Upper lobe of left lung (tissue), 4 donors: ENCODE measurements around the gene WFDC6.

Source experiments
- EP300 ChIP-seq, 4 donors: sonication (generic); formaldehyde crosslinking; IDR thresholded peaks; one replicate each; pipeline ENCODE4 v1.5.1; 2017; ENCODE audit warnings: antibody characterized with exemption in 4 of 4, control low read depth in 2 of 4
- POLR2A ChIP-seq, 4 donors: fragments of 450-650 bp; IDR thresholded peaks; one replicate each; pipeline ENCODE4 v1.5.1; 2016 to 2017; ENCODE audit warnings: antibody characterized with exemption in 4 of 4, mild to moderate bottlenecking in 2 of 4
- TF ChIP-seq, protein P1 (sequence below), 6 experiments: fragments of 450-650 bp in 4 of 6; fragments of 200-600 bp in 2 of 6; sonication (generic) in 2 of 6; IDR thresholded peaks; one replicate each; pipeline ENCODE4 v1.5.1; 2016 to 2019; ENCODE audit warnings: antibody characterized with exemption in 6 of 6

DNA sequence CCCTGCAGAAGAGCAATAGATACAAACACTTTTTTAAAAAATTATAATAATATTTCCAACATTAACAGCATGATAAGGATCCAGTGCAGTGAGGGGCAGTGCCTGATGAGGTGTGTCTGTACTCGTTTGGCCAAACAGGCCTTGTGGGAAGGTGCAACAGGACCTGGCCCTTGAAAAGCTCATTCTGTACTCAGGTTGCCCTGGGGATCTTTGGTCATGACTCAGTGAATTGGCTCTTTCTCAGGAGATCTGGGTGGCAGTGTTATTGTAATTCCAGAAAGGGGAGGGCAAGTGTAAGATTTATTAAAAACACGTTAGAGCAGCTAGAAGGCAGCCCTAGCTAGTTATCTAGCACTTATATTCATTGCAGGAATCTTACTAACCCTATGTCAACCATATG is 21.0 kb downstream of the WFDC6 start:
- TF ChIP-seq, protein P1, sequence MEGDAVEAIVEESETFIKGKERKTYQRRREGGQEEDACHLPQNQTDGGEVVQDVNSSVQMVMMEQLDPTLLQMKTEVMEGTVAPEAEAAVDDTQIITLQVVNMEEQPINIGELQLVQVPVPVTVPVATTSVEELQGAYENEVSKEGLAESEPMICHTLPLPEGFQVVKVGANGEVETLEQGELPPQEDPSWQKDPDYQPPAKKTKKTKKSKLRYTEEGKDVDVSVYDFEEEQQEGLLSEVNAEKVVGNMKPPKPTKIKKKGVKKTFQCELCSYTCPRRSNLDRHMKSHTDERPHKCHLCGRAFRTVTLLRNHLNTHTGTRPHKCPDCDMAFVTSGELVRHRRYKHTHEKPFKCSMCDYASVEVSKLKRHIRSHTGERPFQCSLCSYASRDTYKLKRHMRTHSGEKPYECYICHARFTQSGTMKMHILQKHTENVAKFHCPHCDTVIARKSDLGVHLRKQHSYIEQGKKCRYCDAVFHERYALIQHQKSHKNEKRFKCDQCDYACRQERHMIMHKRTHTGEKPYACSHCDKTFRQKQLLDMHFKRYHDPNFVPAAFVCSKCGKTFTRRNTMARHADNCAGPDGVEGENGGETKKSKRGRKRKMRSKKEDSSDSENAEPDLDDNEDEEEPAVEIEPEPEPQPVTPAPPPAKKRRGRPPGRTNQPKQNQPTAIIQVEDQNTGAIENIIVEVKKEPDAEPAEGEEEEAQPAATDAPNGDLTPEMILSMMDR (IDR thresholded peaks at IDR 0.05) = no peak
- TF ChIP-seq POLR2A (IDR thresholded peaks at IDR 0.05) = no peak
- TF ChIP-seq EP300 (IDR thresholded peaks at IDR 0.05) = no peak
